GM18517 (cell line): Measurements from ENCODE around the gene TNKS2.
A peak's percentile ranks its signal among the peaks of the same experiment; 100 is the strongest.
"Not testable (repeated sequence)": the region's sequence is repeated elsewhere in the genome, so short reads cannot be mapped to it uniquely, and the experiment has no call there.

ENCODE experiments used
- ATAC-seq: cut with Tn5 transposase; IDR thresholded peaks from one replicate; pipeline ENCODE4 v1.9.1; 2021; ENCODE audit warnings: mild to moderate bottlenecking, moderate library complexity; ENCODE audit not compliant: unreplicated experiment

The TNKS2 gene

DNA sequence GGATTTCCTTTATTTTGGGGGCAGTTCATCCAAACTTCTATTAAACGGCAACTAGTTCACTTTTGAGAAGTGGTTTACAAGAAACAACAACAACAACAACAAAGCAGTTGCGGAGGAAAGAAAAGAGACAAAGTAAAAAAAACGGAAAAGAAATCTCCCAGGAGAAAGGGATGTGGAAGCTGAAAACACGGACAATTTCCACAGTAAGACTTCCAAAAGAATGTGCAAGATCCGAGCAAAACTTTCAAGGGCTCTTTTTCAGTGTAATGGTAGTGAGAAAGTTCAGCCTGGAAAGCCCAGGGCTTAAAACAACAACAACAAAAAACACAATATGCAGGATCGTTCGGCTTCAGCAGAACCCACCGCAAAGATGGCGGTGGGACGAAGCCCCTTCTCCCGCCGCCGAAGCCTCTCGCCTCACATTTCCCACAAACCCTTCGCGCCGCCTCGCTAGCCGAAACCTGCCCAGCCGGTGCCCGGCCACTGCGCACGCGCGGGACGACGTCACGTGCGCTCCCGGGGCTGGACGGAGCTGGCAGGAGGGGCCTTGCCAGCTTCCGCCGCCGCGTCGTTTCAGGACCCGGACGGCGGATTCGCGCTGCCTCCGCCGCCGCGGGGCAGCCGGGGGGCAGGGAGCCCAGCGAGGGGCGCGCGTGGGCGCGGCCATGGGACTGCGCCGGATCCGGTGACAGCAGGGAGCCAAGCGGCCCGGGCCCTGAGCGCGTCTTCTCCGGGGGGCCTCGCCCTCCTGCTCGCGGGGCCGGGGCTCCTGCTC is at the start of gene TNKS2:
Gene TNKS2, plus strand, starts transcription at position 553 of the 775 bp plus-strand sequence. CDS start 265 bp downstream, outside the sequence.
- peak; percentile 71 for ATAC-seq

DNA sequence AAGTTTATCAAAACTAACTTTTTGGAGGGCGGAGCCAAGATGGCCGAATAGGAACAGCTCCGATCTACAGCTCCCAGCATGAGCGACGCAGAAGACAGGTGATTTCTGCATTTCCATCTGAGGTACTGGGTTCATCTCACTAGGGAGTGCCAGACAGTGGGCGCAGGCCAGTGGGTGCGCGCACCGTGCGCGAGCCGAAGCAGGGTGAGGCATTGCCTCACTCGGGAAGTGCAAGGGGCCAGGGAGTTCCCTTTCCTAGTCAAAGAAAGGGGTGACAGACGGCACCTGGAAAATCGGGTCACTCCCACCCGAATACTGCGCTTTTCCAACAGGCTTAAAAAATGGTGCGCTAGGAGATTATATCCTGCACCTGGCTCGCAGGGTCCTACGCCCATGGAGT is 48.6 kb upstream of the TNKS2 start:
- not testable (repeated sequence) for ATAC-seq

DNA sequence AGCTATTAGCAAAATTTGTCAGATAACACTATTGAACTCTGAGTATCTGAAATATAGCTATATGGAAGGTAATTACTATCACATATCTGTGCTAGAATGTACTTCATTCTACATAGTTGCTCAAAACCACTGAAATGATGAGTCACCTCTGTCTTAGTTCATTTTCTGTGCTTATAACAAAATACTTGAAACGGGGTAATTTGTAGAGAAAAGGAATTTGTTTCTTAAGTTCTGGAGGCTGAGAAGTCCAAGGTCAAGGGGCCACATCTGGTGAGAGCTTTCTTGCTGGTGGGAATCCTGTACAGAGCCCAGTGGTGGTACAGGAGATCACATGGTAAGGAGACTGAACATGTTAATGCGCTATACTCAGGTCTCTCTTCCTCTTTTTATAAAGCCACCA is 41.9 kb upstream of the TNKS2 start:
- ATAC-seq, result no peak

DNA sequence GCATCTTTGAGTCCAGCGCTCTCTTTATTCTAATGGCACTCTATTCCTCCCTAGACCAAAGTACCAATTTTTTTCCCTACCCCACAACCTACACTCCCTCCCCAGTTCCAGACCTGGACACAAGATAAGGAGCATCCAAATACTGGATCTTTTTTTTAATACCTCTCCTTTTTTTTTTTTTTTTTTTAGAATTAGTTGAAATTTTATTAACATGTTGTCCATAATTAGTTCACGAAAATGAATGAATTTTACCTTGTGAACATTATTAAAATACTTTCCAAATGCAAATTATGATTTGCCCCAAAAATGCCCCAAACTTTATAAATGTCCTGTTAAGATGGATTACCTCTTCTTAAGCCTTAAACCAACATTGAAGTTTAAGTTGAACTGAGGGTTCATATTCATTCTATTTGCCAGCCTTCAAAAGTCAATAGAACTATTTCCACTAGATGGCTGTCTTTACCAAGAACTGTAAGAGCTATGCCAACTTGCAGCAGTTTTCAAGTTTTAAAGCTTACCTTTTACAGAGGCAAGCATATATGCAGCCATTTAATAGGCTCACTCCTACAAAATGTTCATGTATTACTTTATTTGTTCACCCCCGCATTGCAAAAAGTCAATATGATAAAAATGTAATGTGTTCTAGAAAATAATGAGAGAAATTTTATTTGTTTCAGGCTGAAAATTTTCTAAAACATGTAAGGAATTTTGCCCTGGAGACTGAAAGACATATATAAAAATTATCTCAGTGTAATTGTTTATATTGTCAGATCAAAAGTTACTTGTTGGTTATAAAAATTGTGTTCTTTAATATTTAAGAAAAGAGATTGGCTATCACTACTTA is 39.7 kb upstream of the TNKS2 start:
- ATAC-seq, result no peak

DNA sequence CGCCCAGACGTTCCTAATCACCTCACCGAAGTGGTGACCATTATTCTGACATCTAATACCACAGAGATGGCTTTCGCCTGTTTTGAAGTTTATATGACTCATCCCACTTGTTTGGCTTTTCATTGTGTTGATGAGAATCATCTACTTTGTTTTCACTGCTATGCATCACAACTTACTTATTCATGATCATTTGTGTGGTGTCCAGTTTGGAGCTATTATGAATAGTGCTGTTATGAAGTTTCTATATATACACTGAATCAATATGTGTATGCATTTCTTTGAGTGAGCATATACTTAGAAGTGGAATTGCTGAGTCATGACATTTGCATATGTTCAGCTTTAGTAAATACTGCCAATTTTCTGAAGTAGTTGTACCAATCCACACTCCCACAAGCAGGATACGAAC is 38.6 kb upstream of the TNKS2 start:
- no peak for ATAC-seq

DNA sequence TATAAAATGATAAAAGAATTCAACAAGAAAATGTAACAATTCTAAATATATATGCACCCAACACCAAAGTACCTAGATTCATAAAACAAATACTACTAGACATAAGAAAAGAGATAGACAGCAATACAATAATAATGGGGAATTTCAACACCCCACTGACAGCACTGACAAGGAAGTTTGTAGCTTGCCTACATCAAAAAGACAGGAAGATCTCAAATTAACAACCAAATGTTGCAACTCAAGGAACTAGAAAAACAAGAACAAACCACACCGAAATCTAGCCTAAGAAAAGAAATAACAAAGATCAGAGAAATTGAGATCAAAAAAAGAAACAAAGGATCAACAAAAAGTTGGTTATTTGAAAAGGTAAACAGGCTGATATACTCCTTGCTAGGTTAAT is 36.5 kb upstream of the TNKS2 start:
- no peak for ATAC-seq

DNA sequence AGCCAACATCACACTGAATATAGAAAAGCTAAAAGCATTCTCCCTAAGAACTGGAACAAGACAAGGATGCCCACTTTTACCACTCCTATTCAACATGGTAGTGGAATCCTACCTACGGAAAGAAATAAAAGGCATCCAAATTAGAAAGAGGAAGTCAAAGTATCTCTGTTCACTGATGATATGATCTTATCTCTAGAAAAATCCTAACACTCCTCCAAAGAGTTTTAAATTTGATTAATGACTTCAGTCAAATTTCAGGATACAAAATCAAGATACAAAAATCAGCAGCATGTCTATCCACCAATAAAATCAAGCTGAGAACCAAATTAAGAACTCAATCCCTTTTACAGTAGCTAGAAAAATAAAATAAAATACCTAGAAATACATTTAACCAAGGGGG is 35.3 kb upstream of the TNKS2 start:
- no peak for ATAC-seq

DNA sequence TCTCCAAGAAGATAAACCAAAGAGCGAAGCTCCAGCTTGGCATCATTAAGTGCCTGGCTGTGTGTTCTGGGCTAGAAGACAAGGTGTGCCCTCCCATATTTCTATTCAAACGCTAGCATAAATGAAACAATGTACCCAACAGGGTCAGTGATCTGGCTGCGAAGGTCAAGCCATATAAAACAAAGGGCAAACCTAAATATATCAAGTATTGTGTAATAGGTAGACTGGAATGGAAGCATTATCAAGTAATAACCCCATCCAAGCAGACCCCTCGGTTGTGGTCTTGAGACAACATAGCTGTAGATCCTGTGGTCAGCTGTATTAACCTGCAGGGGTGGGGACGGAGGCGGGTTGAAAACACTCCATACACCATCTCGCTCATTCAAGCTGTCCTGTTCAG is 31.6 kb upstream of the TNKS2 start:
- ATAC-seq, result no peak

DNA sequence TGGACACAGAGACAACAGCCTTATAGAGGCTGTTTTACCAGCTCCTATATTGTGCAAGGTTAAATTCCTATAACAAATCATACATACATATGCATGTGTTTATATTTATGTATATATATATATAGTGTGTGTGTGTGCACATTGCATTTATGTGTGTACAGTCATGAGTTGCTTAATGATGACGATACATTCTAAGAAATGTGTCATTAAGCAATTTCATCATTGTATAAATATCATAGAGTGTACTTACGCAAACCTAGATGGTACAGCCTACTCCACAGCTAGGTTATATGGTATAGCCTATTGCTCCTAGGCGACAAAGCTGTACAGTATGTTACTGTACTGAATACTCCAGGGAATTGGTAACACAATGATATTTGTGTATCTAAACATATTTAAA is 30.1 kb upstream of the TNKS2 start:
- no peak for ATAC-seq

DNA sequence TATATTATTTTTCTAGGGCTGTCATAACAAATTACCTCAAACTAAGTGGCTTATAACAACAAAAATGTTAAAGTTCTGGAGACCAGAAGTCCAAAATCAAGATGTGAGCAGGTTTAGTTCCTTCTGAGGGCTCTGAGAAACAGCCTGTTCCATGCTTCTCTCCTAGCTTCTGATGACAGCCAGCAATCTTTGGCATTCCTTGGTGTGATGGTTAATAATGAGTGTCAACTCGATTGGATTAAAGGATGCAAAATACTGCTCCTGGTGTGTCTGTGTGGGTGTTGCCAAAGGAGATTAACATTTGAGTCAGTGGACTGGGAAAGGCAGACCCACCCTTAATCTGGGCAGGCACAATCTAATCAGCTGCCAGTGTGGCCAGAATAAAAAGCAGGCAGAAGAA is 26.3 kb upstream of the TNKS2 start:
- ATAC-seq, result no peak

DNA sequence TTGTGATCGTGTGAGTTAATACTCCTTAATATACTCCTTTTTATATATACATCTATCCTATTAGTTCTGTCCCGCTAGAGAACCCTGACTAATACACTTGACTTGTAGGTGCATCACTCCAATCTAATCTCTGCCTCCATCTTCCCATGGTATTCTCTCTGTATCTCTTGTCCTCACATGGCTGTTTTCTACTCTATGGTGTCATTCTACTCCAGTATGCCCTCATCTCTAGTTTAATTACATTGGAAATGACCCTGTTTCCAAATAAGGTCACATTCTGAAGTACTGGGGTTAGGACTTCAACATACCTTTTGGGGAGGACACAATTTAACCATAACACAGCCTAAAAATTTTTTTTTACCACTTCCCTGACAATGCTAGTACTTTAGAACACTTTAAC is 25.8 kb upstream of the TNKS2 start:
- no peak for ATAC-seq

DNA sequence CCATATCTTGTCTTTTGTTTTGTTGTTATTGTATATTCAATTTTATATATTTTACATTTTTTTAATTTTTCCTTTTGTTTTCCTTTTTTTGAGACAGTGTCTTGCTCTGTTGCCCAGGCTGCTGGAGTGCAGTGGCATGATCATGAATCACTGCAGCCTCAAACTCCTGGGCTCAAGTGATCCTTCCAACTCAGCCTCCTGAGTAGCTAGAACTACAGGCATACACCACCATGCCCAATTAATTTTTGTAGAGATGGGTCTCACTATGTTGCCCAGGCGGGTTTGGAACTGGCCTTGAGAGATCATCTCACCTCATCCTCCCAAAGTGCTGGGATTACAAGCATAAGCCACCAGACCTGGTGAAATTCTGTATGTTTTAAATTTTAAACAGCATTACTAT is 25.4 kb upstream of the TNKS2 start:
- no peak for ATAC-seq

DNA sequence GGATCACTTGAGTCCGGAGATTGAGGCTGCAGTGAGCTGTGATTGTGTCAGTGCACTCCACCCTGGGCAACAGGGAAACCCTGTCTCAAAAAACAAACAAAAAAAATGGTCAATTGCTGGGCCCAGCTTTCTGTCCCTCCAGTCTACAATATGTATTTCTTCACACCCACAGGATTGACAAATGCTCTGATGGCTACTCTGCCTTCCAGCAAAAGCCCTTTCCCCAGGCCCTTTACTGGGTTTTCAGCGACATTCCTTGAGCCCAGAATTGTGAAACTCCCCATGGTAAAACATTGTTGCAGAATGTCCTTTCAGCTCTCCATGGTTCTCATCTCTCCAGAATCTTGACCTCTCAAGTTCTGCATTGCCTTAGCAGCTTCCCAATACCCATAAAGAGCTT is 23.7 kb upstream of the TNKS2 start:
- ATAC-seq, result no peak

DNA sequence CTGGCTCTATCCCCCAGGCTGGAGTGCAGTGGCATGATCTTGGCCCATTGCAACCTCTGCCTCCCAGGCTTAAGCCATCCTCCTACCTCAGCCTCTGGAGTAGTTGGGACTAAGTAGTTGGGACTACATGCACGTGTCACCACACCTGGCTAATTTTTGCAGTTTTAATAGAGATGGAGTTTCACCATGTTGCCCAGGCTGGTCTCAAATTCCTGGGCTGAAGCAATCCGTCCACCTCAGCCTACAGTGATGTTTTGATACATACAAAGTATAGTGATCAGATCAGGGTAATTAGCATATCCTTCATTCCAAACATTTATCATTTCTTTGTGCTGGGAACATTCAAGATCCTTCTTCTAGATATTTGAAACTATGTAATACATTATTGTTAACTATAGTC is 22.5 kb upstream of the TNKS2 start:
- ATAC-seq, result no peak

DNA sequence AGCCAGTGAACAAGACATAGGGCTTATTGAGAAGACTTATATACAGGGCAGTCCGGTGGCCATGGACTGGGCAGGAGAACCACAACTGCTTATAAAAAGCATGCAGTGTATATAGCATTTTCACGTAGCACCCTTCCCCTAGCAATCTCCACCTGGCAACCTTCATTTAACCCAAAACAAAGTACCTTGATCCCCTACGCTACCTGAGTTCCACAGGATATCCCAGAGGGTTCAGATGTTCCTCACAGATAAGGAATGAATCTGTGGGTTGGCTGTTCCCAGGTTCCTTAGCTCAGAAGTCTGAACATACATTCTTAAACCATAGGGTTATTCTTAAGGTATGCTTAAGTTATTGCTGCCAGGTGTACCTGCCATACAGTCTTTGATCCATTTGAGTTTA is 22.0 kb upstream of the TNKS2 start:
- ATAC-seq, result no peak

DNA sequence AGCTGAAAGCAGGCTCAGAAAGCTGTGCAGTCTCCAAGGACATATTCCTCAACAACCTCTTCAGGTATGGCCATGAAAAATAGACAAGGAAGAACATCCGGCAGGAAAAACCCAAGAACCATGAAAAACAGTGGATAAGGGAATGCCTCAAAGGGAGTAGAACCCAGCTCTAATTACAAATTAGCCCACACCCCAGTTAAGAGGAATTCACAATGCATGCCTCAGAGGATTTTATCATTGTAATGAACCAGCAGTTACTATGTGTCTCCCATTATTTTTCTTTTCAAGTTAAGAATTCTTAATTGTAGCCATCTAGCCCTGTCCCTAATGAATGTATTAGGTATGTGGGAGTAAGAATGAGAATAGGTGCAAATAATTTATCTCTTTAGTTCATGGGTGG is 19.7 kb upstream of the TNKS2 start:
- no peak for ATAC-seq

DNA sequence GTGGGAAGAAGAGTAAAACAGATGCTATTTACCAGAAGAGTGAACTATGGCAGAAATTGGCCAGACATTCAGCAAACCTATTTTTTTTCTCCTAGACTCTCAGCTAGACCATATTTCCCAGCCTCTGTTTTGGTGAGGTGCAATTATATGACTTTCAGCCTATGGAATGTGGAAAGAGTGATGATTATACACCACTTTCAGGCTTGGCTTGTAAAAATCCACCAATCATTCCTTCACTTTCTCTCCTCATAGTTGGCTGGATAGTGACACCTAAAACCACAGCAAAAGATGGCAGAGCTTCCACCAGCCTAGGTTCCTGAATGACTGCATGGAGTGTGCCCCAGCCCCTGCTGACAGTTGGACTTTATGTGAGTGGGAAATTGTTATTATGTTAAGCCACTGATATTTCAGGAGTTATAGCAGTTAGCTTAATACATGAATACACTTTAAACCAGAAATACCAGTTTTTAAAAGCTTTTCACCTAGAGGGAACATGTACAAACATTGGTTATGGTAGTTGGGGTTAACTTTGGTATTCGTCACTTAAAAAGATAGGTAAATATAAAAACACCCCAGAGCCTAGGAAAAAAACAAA is 19.1 kb upstream of the TNKS2 start:
- no peak for ATAC-seq

DNA sequence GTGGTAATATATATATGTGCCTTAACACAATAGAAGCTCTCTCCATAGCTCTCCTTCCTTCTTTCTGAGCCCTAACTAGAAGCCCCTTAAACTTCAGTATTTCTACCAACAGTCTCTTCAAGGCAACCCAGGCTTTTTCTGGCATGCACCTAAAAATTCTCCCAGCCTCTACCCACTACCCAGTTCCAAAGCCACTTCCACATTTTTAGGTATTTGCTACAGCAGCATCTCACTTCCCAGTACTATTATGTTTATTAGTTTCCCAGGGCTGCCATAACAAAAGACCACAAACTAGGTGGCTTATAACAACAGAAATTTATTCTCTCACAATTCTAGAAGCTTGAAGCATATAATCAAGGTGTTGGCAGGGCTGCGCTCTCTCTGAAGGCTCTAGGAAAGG is 15.7 kb upstream of the TNKS2 start:
- ATAC-seq, result no peak

DNA sequence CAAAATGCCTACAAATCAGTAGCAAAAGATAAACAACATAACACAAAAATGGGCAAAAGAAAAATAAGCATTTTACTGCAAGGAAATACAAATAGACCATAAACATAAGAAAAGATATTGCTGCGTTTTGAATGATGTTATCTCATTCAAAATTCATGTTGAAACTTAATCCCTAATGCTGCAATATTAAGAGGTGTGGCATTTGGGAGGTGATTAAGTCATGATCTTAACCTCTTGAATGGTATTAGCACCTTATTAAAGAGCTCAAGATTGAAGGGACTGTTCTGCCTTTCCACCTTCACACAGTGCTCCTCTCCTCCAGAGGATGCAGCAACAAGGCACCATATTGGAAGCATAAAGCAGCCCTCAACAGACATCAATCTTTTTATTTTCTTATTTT is 12.4 kb upstream of the TNKS2 start:
- ATAC-seq, result no peak

DNA sequence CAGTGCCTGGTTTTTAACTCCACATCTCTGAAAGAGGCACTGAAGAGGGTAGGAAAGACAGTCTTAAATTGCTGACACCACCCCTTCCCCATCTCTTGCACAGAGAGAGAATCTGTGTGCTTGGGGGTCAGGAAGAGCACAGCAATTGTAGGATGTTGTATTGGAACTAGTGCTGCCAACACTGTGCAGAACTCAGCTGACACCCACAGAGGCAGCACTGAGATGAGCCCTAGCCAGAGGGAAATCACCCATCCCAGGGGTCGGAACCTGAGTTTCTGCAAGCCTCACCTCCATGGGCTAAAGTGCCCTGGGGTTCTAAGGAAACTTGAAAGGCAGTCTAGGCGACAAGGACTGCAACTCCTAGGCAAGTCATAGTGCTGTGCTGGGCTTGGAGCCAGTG is 11.0 kb upstream of the TNKS2 start:
- no peak for ATAC-seq

DNA sequence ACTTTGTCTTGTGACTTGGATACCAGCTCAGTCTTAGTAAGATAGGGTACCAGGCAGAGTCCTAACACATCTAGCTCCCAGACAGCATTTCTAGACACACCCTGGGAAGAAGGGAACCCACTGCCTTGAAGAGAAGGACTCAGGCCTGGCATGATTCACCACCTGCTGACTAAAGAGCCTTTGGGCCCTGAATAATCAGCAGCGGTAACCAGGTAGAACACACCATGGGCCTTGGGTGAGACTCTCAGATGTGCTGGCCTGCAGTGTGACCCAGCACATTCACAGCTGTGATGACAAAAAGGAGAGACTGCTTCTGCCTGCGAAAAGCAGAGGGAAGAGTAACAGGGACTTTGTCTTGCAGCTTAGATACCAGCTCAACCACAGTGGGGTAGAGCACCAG is 10.4 kb upstream of the TNKS2 start:
- no peak for ATAC-seq

DNA sequence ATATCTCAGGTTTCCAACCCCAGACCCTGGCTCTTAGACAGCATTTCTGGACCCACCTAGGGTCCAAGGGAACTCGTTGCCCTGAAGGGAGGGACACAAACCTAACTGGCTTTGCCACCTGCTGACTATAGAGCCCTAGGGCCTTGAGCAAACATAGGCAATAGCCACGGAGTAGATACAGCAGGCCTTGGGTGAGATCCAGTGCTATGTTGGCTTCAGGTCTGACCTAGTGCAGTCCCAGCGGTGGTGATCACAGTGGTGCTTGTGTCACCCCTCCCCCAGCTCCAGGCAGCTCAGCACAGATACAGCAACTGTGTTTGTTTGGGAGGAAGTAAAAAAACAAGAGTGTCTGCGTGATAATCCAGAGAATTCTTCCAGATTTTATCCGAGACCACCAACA is 9.7 kb upstream of the TNKS2 start:
- no peak for ATAC-seq
